ENCODE results near the gene SPARC.

SPARC gene

DNA sequence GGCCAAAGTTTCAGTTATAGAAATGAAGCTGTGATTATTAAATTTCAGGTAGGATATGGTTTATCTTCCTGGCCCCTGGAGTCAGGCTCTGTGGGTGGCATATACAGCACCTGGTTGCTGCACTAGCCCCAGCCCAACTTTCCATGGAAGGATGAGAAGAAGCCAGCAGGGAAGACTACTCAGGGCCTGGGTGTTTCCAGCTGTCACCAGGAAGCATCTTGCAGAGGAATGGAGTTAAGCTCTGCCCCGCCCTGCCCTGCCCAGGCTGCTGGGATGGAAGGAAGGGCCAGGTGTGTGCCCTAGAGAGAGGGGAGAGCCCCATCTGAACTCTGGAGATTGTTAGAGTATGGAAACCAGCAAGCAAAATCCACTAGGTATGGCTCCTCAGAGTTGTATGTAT is 52.8 kb downstream of the SPARC start:
- TF ChIP-seq, protein P1, sequence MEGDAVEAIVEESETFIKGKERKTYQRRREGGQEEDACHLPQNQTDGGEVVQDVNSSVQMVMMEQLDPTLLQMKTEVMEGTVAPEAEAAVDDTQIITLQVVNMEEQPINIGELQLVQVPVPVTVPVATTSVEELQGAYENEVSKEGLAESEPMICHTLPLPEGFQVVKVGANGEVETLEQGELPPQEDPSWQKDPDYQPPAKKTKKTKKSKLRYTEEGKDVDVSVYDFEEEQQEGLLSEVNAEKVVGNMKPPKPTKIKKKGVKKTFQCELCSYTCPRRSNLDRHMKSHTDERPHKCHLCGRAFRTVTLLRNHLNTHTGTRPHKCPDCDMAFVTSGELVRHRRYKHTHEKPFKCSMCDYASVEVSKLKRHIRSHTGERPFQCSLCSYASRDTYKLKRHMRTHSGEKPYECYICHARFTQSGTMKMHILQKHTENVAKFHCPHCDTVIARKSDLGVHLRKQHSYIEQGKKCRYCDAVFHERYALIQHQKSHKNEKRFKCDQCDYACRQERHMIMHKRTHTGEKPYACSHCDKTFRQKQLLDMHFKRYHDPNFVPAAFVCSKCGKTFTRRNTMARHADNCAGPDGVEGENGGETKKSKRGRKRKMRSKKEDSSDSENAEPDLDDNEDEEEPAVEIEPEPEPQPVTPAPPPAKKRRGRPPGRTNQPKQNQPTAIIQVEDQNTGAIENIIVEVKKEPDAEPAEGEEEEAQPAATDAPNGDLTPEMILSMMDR (IDR thresholded peaks at IDR 0.05; ENCODE audit: low read depth, low read length): no peak
- no peak overlapping the region for H3K4me3 ChIP-seq (replicated peaks in 1 of 2; ENCODE audit: low read depth in 2 of 2, low read length in 2 of 2)
- no peak for DNase-seq (ENCODE audit: low read depth in 2 of 2)

DNA sequence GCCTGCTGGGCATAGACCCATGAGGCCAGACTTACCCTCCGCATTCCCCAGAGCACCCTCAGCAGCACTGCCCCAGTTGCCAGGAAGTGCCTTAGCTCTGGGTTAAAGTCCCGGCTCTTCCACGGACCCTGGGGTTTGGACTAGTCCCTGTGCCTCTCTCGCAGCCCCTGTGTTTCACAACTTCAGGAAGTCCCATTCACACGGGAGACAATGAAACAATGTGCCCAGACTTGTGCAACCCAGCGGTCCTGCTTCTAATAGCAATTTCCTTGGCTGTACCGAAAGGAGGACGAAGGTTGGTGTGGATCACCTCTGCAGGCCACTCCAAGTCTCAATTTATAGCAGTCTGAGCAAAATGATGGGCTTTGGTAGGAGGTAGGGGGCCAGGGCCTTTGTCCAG is 53.8 kb downstream of the SPARC start:
- TF ChIP-seq, protein P1 (IDR thresholded peaks at IDR 0.05; ENCODE audit: low read depth, low read length): no peak
- no peak for DNase-seq (ENCODE audit: low read depth in 2 of 2)
- H3K4me3 ChIP-seq (replicated peaks in 1 of 2; ENCODE audit: low read depth in 2 of 2, low read length in 2 of 2): no peak overlapping the region

DNA sequence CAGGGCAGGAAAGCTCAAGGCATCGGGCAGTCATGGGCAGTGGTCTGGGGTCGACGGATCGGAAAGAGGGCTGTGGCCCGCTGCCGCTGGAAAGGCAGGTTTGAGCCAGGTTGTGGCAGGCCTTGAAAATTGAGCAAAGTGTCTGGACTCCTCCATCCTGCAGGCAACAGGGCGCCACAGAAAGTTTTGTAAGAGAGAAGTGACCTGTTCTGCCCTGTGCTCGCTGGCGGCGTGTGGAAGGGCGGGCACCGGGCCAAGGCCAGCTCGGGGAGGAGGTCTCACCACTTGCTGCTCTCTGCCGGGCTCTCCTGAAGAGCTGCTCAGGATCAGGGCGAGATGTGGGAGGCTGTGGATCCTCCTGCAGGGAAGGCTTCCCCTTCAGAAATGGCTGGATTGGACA is 54.2 kb downstream of the SPARC start:
- TF ChIP-seq, protein P1 (IDR thresholded peaks at IDR 0.05; ENCODE audit: low read depth, low read length): no peak
- peak in 1 of 2 donors; percentile 10 for DNase-seq (ENCODE audit: low read depth in 2 of 2)
- no peak overlapping the region for H3K4me3 ChIP-seq (replicated peaks in 1 of 2; ENCODE audit: low read depth in 2 of 2, low read length in 2 of 2)

DNA sequence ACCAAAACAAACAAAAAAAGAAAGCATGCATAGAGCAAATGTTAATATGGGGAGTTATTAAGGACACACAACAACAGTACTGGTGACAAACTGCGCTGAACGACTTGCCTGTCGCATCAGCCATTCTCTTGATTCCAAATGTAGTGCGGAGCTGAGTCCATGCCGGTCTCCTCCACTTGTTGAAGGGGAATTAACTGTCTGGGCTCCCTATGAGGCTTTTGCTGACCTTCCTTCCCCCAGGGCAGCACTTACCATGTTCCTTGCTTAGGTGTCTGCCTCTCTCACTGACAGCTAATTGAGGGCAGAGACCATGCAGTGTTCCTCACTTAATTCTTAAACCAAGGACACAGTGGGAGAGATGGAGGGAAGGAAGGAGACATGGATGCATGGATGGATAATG is 54.8 kb downstream of the SPARC start:
- TF ChIP-seq, protein P1 (IDR thresholded peaks at IDR 0.05; ENCODE audit: low read depth, low read length): no peak
- no peak overlapping the region for H3K4me3 ChIP-seq (replicated peaks in 1 of 2; ENCODE audit: low read depth in 2 of 2, low read length in 2 of 2)
- DNase-seq (ENCODE audit: low read depth in 2 of 2): no peak

DNA sequence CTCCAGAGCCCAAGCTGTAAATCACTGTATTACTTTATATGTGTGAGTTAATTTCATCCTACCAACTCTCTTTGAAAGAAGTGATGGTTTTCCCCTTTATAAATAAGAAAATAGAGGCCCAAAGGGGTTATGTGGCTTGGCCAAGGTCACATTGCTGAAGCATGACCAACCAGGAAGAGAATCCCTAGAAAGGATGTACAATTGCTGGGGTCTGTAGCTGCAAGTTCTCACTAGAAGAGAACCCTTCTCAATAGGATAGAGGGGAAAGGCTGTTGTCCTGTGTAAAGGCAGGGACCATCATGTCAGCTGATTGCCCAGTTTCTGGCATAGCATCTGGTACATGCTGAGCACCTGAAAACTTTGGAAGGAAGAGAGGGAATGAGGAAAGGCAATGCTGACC is 56.6 kb downstream of the SPARC start:
- no peak overlapping the region for H3K4me3 ChIP-seq (replicated peaks in 1 of 2; ENCODE audit: low read depth in 2 of 2, low read length in 2 of 2)
- no peak for DNase-seq (ENCODE audit: low read depth in 2 of 2)
- TF ChIP-seq, protein P1 (IDR thresholded peaks at IDR 0.05; ENCODE audit: low read depth, low read length): no peak

DNA sequence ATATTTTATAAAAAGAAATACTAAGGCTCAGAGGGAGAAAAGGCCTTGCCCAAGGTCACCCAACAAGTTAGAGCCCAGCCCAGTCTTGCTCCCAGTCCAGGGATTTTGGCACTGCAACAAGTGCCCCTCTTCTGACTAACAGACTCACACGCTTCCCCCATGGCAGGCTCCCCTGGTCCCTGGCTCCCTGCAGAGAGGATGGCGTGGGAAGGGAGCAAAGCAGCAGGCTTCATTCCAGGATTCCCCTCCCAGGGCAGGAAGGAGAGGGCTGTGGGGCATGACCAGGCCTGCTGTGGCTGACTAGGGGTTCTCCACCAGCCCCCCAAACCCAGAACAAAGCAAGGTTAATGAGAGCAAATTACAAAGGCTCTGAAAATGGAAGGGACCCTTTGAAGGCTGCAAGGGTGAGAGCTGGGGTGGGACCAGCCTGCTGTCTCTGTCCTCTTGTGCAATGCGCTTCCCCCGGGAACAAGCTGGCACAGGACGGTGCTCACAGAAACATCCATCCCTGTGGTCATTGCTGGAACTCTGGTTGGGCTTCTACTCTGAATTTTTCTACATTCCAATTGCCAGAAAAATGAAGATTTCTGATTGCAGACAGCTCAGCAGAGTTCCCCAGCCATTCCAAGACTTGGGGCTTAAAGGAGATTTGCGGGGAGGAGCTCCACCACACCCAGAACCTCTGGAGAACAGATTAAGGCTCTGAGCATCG is 58.4 kb downstream of the SPARC start:
- DNase-seq (ENCODE audit: low read depth in 2 of 2): peak; percentile 11 to 56
- TF ChIP-seq, protein P1 (IDR thresholded peaks at IDR 0.05; ENCODE audit: low read depth, low read length): no peak
- no peak overlapping the region for H3K4me3 ChIP-seq (replicated peaks in 1 of 2; ENCODE audit: low read depth in 2 of 2, low read length in 2 of 2)

DNA sequence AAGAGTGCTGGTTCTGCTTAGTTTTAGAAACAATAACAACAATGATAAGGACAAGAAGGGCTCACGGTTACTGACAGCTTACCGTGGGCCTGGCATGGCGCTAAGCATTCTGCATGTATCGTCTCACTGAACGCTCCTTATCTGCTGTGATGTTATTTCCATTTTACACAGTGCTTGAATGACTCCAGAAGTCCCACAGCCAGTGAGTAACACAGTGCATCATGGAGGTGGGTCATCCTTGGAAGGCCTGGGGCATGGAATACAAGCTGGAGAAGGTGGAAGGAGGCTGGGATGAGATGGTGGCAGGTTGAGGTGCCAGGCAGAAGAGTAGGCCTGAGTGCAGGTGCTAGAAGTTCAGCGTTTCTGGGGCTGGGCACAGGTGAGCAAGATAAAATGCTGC is 59.1 kb downstream of the SPARC start:
- H3K4me3 ChIP-seq (replicated peaks in 1 of 2; ENCODE audit: low read depth in 2 of 2, low read length in 2 of 2): no peak overlapping the region
- TF ChIP-seq, protein P1 (IDR thresholded peaks at IDR 0.05; ENCODE audit: low read depth, low read length): no peak
- no peak for DNase-seq (ENCODE audit: low read depth in 2 of 2)
